IMR-90 (cell line): ENCODE results near the gene VPS18. TPM values are rescaled to one million over a fixed set of nuclear protein-coding genes. Genes with fewer than 3 reads are reported as not detected.
A peak's percentile ranks its signal among the peaks of the same experiment; 100 is the strongest.

ENCODE experiments used
- ATAC-seq: fragments of 200-7000 bp; cut with Tn5 transposase; 2 replicates; pipeline ENCODE4 v1.9.1; 2020; ENCODE audit warnings: low read depth, mild to moderate bottlenecking, moderate library complexity
- BruUV-seq: library from RNA; stranded (reverse); fragments of 400-500 nt; replicated peaks from 2 replicates; lab custom pipeline; 2021; lab: Mats Ljungman, UMichigan
- CTCF ChIA-PET: fragments of 300-600 bp; formaldehyde crosslinking; extraction: SDS; loops from one replicate; lab custom pipeline; 2021; ENCODE audit warnings: antibody characterized with exemption; lab: Yijun Ruan, JAX
- POLR2A ChIA-PET: fragments of 300-600 bp; sonication (Branson Sonifier 250); formaldehyde crosslinking; loops from one replicate; lab custom pipeline; 2022; ENCODE audit warnings: antibody characterized with exemption; ENCODE audit not compliant: unreplicated experiment; lab: Charles Lee
- DNase-seq: peaks from one replicate; pipeline ENCODE4 v3.0.0; 2013
- H2AFZ ChIP-seq: replicated peaks from 2 replicates; pipeline ENCODE3; 2013; ENCODE audit warnings: low read length, mild to moderate bottlenecking; ENCODE audit not compliant: poor library complexity
- H2AK5ac ChIP-seq: 2 replicates; pipeline ENCODE4 v1.6.1; 2013; ENCODE audit warnings: low read depth, low read length, inconsistent platforms
- H2AK9ac ChIP-seq: replicated peaks from 2 replicates; pipeline ENCODE3; 2013; ENCODE audit warnings: mild to moderate bottlenecking, low read depth, low read length, moderate library complexity; ENCODE audit not compliant: poor library complexity
- H2BK120ac ChIP-seq: 2 replicates; pipeline ENCODE4 v1.6.1; 2013; ENCODE audit warnings: low read depth, low read length, inconsistent platforms
- H2BK15ac ChIP-seq: 3 replicates; pipeline ENCODE4 v1.6.1; 2013; ENCODE audit warnings: low read depth, low read length, inconsistent platforms
- H2BK20ac ChIP-seq: 2 replicates; pipeline ENCODE4 v1.6.1; 2013; ENCODE audit warnings: low read depth, mild to moderate bottlenecking, inconsistent platforms, low read length, moderate library complexity
- H2BK5ac ChIP-seq: 2 replicates; pipeline ENCODE4 v1.6.1; 2013; ENCODE audit warnings: mild to moderate bottlenecking, low read depth, low read length, inconsistent platforms; ENCODE audit not compliant: poor library complexity, severe bottlenecking
- H3K14ac ChIP-seq: replicated peaks from 2 replicates; pipeline ENCODE4 v1.6.1; 2013; ENCODE audit warnings: low read depth, low read length, inconsistent platforms
- H3K18ac ChIP-seq: 2 replicates; pipeline ENCODE4 v1.6.1; 2013; ENCODE audit warnings: low read depth, low read length, control low read depth
- H3K23ac ChIP-seq: 2 replicates; pipeline ENCODE4 v1.6.1; 2013; ENCODE audit warnings: low read depth, low read length, inconsistent platforms
- H3K27ac ChIP-seq: 2 replicates; pipeline ENCODE4 v1.5.1; 2013; ENCODE audit warnings: mild to moderate bottlenecking, control low read depth, low read length; ENCODE audit not compliant: insufficient read depth
- H3K27me3 ChIP-seq: 2 replicates; pipeline ENCODE4 v1.6.1; 2013; ENCODE audit warnings: low read length; ENCODE audit not compliant: control insufficient read depth, insufficient read depth
- H3K36me3 ChIP-seq: 2 replicates; pipeline ENCODE4 v1.6.1; 2013; ENCODE audit warnings: low read length, mixed read lengths; ENCODE audit not compliant: control insufficient read depth, insufficient read depth
- H3K4ac ChIP-seq: 2 replicates; pipeline ENCODE4 v1.6.1; 2013; ENCODE audit warnings: low read depth, low read length, inconsistent platforms
- H3K4me1 ChIP-seq: 2 replicates; pipeline ENCODE4 v1.6.1; 2013; ENCODE audit warnings: low read length, mixed read lengths; ENCODE audit not compliant: control insufficient read depth, insufficient read depth
- H3K4me2 ChIP-seq: 2 replicates; pipeline ENCODE4 v1.6.1; 2013; ENCODE audit warnings: low read depth, mild to moderate bottlenecking, control low read depth, low read length, moderate library complexity
- H3K4me3 ChIP-seq: 2 replicates; pipeline ENCODE4 v1.5.1; 2013; ENCODE audit warnings: low read depth, mild to moderate bottlenecking, control low read depth, low read length, moderate library complexity; ENCODE audit not compliant: insufficient read depth
- H3K56ac ChIP-seq: 2 replicates; pipeline ENCODE4 v1.6.1; 2013; ENCODE audit warnings: low read length, inconsistent platforms; ENCODE audit not compliant: insufficient read depth; ENCODE audit errors: extremely low read depth
- H3K79me1 ChIP-seq, 2 experiments: 2 replicates each; pipeline ENCODE4 v1.6.1; 2013; ENCODE audit warnings: low read length in 2 of 2, inconsistent platforms in 1 of 2, low read depth in 1 of 2
- H3K9ac ChIP-seq: 2 replicates; pipeline ENCODE4 v1.6.1; 2013; ENCODE audit warnings: low read depth, low read length, control low read depth
- H3K9me1 ChIP-seq: 2 replicates; pipeline ENCODE4 v1.6.1; 2013; ENCODE audit warnings: low read length, inconsistent platforms; ENCODE audit not compliant: insufficient read depth
- H3K9me3 ChIP-seq: 2 replicates; pipeline ENCODE4 v1.6.1; 2013; ENCODE audit warnings: low read length; ENCODE audit not compliant: control insufficient read depth, insufficient read depth
- H4K20me1 ChIP-seq: 2 replicates; pipeline ENCODE4 v1.6.1; 2013; ENCODE audit warnings: low read length, inconsistent platforms; ENCODE audit not compliant: insufficient read depth
- H4K5ac ChIP-seq: 2 replicates; pipeline ENCODE4 v1.6.1; 2013; ENCODE audit warnings: mild to moderate bottlenecking, low read depth, low read length, control low read depth
- H4K8ac ChIP-seq, 2 experiments: 2 replicates each; pipeline ENCODE4 v1.6.1; 2013; ENCODE audit warnings: low read depth in 2 of 2, low read length in 2 of 2, control low read depth in 1 of 2, inconsistent platforms in 1 of 2
- H4K91ac ChIP-seq: 2 replicates; pipeline ENCODE4 v1.6.1; 2013; ENCODE audit warnings: low read depth, low read length, inconsistent platforms; ENCODE audit not compliant: insufficient read depth
- BHLHE40 ChIP-seq: fragments of 150-350 bp; IDR thresholded peaks from 2 replicates; pipeline ENCODE4 v1.6.1; 2016; ENCODE audit warnings: mild to moderate bottlenecking, low read depth, low read length
- CHD1 ChIP-seq: IDR thresholded peaks from 2 replicates; pipeline ENCODE4 v1.6.1; 2012; ENCODE audit warnings: low read depth, low read length, improper control_type of control experiment
- CTCF ChIP-seq: conservative IDR thresholded peaks from 2 replicates; pipeline ENCODE4 v1.5.1; 2012; ENCODE audit warnings: mild to moderate bottlenecking, low read depth, low read length, improper control_type of control experiment
- FOS ChIP-seq: fragments of 150-350 bp; IDR thresholded peaks from 2 replicates; pipeline ENCODE4 v1.6.1; 2016; ENCODE audit warnings: low read depth, low read length
- MAFK ChIP-seq: IDR thresholded peaks from 2 replicates; pipeline ENCODE4 v1.6.1; 2012; ENCODE audit warnings: low read depth, low read length, improper control_type of control experiment
- MAZ ChIP-seq: IDR thresholded peaks from 2 replicates; pipeline ENCODE4 v1.6.1; 2012; ENCODE audit warnings: low read depth, mild to moderate bottlenecking, low read length, improper control_type of control experiment, moderate library complexity, borderline replicate concordance
- MXI1 ChIP-seq: IDR thresholded peaks from 2 replicates; pipeline ENCODE4 v1.6.1; 2012; ENCODE audit warnings: low read depth, mild to moderate bottlenecking, low read length, moderate library complexity, borderline replicate concordance
- NFE2L2 ChIP-seq: fragments of 150-350 bp; IDR thresholded peaks from 2 replicates; pipeline ENCODE4 v1.6.1; 2016; ENCODE audit warnings: low read depth, mild to moderate bottlenecking, low read length
- POLR2A ChIP-seq: IDR thresholded peaks from 2 replicates; pipeline ENCODE4 v1.6.1; 2012; ENCODE audit warnings: mild to moderate bottlenecking, low read depth, low read length
- RAD21 ChIP-seq: IDR thresholded peaks from 2 replicates; pipeline ENCODE4 v1.6.1; 2012; ENCODE audit warnings: low read length, improper control_type of control experiment
- RCOR1 ChIP-seq: IDR thresholded peaks from 2 replicates; pipeline ENCODE4 v1.6.1; 2012; ENCODE audit warnings: mild to moderate bottlenecking, low read length, improper control_type of control experiment; ENCODE audit not compliant: insufficient replicate concordance
- SMC3 ChIP-seq: fragments of 150-350 bp; IDR thresholded peaks from 2 replicates; pipeline ENCODE4 v1.6.1; 2016; ENCODE audit warnings: low read depth, mild to moderate bottlenecking, antibody characterized with exemption, low read length, moderate library complexity
- WGBS, 2 experiments: methylation state at CpG; one replicate each; pipeline versions ENCODE4 v1.1.5 to v1.1.7; 2013; ENCODE audit warnings: missing lambda C conversion rate in 2 of 2; ENCODE audit not compliant: insufficient read length in 1 of 2; ENCODE audit errors: extremely low coverage in 2 of 2; 5-methylcytosine and 5-hydroxymethylcytosine counted together
- dilution Hi-C: fragments of 300-500 bp; cut with HindIII; formaldehyde crosslinking; loops from one replicate; pipeline ENCODE4 v1.14.3; 2018; ENCODE audit warnings: low sequenced_read_pairs; ENCODE audit not compliant: unreplicated experiment
- in situ Hi-C: fragments of 300-500 bp; cut with MboI; formaldehyde crosslinking; loops from 3 replicates; pipeline ENCODE4 v1.14.3; 2019; ENCODE audit warnings: low sequenced_read_pairs, inconsistent platforms, mixed read lengths
- intact Hi-C: fragments of 100-400 bp; cut with micrococcal nuclease; formaldehyde crosslinking; loops from 2 replicates; pipeline ENCODE4 v1.10.0; 2022
- polyA plus RNA-seq, 3 experiments: library from polyadenylated mRNA; depleted of rRNA; stranded (reverse); fragments of >200 nt; gene quantifications; 2 replicates each; pipeline ENCODE4 v1.2.3, GENCODE V29; 2012; ENCODE audit warnings: low replicate concordance in 1 of 3
- total RNA-seq: library from RNA; depleted of rRNA; stranded (reverse); fragments of >200 nt; gene quantifications from 2 replicates; pipeline ENCODE4 v1.2.3, GENCODE V29; 2012

The VPS18 gene
- total and polyA plus RNA-seq, 2 of the 4 experiments (the other 2 are of a cell fraction), result 19.3 to 32.3 TPM

- TF ChIP-seq POLR2A, result no peak
- TF ChIP-seq SMC3, result no peak
These were observed 1.1 kb upstream of the VPS18 start (continued) for GRCh38 chr15:40893019-40893670.

- POLR2A ChIA-PET, result interaction anchor here (0.6 kb wide), 1 partner anchor 1199 kb away, joined by 8 read pairs; no protein-coding TSS in a partner anchor
- TF ChIP-seq POLR2A (peak; percentile 49; the same call in 1 of the 2 replicates), CTCF (peak; percentile 63), NFE2L2 (no peak), MXI1 (no peak), MAFK (no peak), RAD21 (peak; percentile 24; the same call in 1 of the 2 replicates), RCOR1 (no peak), CHD1 (no peak), BHLHE40 (0 out of 2 replicates have a peak, but pooled peaks have one; percentile 18), MAZ (peak; percentile 72), FOS (no peak)
These were observed 615 bp downstream of the VPS18 start for GRCh38 chr15:40894681-40895448.

More at GRCh38 chr15:40894681-40895448, 615 bp downstream of the VPS18 start:
- WGBS, 2 experiments, result 0% methylated on average over 14 of the region's 33 CpGs; no CpG with 5 or more reads in 1 of the 2 experiments
- H3K27ac ChIP-seq, result peak overlapping the region; percentile 72
- peak; percentile 82 for DNase-seq
- peak overlapping the region; percentile 64 for H3K14ac ChIP-seq
- peaks cover 9% of the 10 kb centered on the region; the same call in 1 of the 2 replicates for H3K4me1 ChIP-seq
- H4K8ac ChIP-seq, result peak overlapping the region; percentile 30 to 81; a peak in 3 of 4 replicates
- H2BK5ac ChIP-seq, result peak overlapping the region; percentile 27
- CTCF ChIA-PET, result interaction anchor here (0.5 to 2.8 kb wide), 26 partner anchors 8 to 422 kb away, joined by 3 to 44 read pairs (median 5); partner anchors contain the start of gene CCDC32
- dilution Hi-C loops, result no loop called here
- peaks cover 14 to 30% of the 10 kb centered on the region in 2 experiments; a peak in 3 of 4 replicates for H3K79me1 ChIP-seq
- H3K4me3 ChIP-seq, result peak overlapping the region; percentile 84
- H2AK9ac ChIP-seq, result peak overlapping the region; percentile 91
- H3K4ac ChIP-seq, result peak overlapping the region; percentile 49
- H3K36me3 ChIP-seq, result peaks cover 20% of the 10 kb centered on the region
- H4K91ac ChIP-seq, result no peak overlapping the region; the same call in 1 of the 2 replicates
- peak overlapping the region; percentile 4; the same call in 1 of the 2 replicates for H4K5ac ChIP-seq
- peak overlapping the region; percentile 50; the same call in 1 of the 2 replicates for H3K56ac ChIP-seq
- H2BK15ac ChIP-seq, result no peak overlapping the region
- H4K20me1 ChIP-seq, result peaks cover 13% of the 10 kb centered on the region; the same call in 1 of the 2 replicates
- H2BK20ac ChIP-seq, result no peak overlapping the region
- intact Hi-C loops, result loop anchor here (1.0 to 5.0 kb wide), 5 partner anchors 38 to 373 kb away; partner anchors contain the start of gene KNL1
- H3K4me2 ChIP-seq, result peak overlapping the region; percentile 85
- peak overlapping the region; percentile 96 for H2AFZ ChIP-seq
- no peaks in the 10 kb centered on the region; the same call in 1 of the 2 replicates for H3K27me3 ChIP-seq
- H3K18ac ChIP-seq, result no peak overlapping the region
- H2BK120ac ChIP-seq, result no peak overlapping the region
- H3K9ac ChIP-seq, result peak overlapping the region; percentile 78
- ATAC-seq, result peak; percentile 58
- peak overlapping the region; percentile 57; the same call in 1 of the 2 replicates for H2AK5ac ChIP-seq
- no peaks in the 10 kb centered on the region for H3K9me3 ChIP-seq
- in situ Hi-C loops, result loop anchor here (5.0 kb wide), 1 partner anchor 38 kb away; no protein-coding TSS in a partner anchor
- H3K23ac ChIP-seq, result peak overlapping the region; percentile 43; the same call in 1 of the 2 replicates
- no TSS peak for BruUV-seq
- 0 out of 2 replicates have a peak, but pooled peaks cover 3% of the 10 kb centered on the region for H3K9me1 ChIP-seq
